Sigmoid colon (tissue), 3 donors: ENCODE measurements around the gene TMEM238L.

Source experiments
- CTCF ChIP-seq, 4 experiments: fragments of 450-650 bp in 3 of 4; fragments of 200-600 bp in 1 of 4; IDR thresholded peaks; one replicate each; pipeline ENCODE4 v1.5.1; 2016 to 2019; ENCODE audit warnings: antibody characterized with exemption in 4 of 4, mild to moderate bottlenecking in 3 of 4, moderate library complexity in 2 of 4
- POLR2A ChIP-seq, 2 donors: fragments of 450-650 bp; IDR thresholded peaks; one replicate each; pipeline ENCODE4 v1.6.1; 2016; ENCODE audit warnings: antibody characterized with exemption in 2 of 2, mild to moderate bottlenecking in 2 of 2, moderate library complexity in 2 of 2

- TF ChIP-seq CTCF (IDR thresholded peaks at IDR 0.05) (no peak), POLR2A (IDR thresholded peaks at IDR 0.05) (no peak)
Observed at GRCh38 chr17:10803350-10803749, 549 bp downstream of the TMEM238L start.
